HL-60/S4 treated with phorbol 12-myristate 13-acetate at 8.2 ng/mL for 4 days and 3 days (cell line): ENCODE data around the gene FSTL4.
"Not testable (repeated sequence)": the region's sequence is repeated elsewhere in the genome, so short reads cannot be mapped to it uniquely, and the experiment has no call there.

Experiments
- in situ Hi-C: fragments of 300-500 bp; cut with MboI; formaldehyde crosslinking; loops from 2 replicates; pipeline ENCODE4 v1.15.0; 2022; ENCODE audit warnings: low sequenced_read_pairs

FSTL4 gene

DNA sequence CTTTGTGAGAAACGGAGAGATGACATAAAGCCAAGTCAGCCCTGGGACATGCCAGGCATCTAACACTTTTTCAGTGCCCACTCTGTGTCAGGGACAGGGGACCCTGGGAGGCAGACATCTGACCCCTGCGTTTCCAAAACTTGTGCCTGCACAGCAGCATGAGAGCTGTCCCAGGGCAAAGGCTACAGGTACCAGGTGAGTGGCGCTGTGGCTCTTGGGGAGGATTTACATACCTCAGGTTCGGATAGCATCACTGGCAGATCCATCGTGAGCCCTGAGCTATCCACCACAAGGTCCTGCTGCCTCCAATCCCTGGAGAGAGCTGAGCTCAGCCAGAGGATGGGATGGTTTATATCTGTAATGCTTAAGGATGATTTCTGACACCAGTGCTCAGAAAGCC lies 52.4 kb downstream of the FSTL4 start:
- in situ Hi-C loops, result no loop called here

DNA sequence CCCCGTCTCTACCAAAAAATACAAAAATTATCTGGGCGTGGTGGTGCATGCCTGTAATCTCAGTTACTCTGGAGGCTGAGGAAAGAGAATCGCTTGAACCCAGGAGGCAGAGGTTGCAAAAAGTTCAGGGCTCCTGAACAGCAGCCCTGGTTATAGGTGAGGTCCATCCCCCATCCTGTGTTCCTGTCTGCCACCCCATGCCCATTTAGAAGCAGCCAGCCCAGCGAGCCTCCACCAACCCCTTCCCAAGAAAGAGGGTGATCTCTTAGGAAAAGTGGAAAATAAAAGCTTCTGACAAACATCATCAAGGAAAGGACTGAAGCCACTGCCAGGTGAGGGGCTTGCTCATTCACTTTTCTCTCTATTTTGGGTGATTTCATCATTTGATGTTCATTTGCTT lies 55.8 kb downstream of the FSTL4 start:
- in situ Hi-C loops, result no loop called here

DNA sequence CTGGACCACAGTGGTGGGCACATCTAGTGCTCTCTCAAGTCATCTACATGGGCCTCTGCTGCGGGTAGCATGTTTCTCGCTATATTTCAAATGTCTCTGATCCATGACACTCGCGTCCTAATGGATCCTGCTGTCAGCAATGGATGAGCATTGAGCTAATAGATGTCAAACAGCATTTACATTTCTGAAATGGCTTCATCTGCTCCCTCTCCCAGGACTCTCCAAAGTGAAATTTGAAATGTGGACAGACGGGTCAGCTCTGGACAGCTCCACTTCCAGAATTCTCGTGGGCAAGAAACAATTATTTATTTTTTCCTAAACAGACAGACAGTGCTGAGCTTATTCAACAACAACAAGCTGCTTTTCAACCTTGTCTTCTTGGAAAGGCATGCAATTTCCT lies 58.1 kb downstream of the FSTL4 start:
- in situ Hi-C loops, result no loop called here

DNA sequence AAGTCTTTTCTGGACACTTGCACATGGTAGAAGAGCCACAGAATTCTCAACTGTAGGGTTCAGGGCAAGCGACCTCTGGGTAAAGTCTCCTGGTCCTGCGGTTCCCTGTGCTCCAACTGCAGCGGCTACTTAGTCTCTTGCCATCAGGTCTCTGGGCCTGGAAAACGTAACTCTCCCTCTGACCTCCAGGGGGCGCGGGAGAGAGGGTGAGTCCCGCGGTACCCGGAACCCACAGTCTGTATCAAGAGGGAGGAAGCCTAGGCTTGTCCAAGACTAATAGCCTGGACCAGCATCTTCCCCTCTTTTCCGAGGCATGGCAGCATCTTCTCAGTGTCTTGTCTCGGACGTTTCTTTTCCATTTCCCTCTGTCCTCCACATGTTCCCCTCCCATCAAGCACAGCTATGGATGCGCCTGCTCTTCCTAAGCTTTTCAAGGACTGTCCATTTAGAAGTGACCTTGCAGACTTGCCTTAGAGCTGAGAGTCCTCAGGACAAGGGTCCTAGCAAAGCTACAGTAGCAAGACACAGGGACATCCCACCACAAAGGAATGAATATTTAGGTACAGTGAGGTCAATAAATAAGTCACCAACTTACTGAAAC lies 59.3 kb downstream of the FSTL4 start:
- in situ Hi-C loops, result no loop called here

DNA sequence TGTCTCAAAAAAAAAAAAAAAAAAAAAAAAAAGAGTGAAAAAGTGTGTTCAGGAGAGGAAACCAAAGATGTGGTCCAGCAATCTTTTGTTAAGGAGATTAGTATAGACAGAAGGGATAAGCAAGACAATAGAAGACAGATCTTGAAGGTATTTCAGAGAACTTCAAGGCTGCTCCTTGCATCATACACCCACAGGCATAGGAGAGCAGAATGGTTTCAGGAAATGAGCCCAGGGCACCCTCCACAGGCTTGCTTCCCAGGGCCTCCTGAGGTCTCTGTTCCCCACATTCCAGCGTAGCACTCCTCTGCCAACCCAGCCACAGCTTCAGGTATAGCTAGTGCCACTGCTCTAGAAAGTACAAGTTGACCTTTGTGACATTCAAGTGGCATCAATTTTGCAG lies 65.8 kb downstream of the FSTL4 start:
- in situ Hi-C loops, result no loop called here

DNA sequence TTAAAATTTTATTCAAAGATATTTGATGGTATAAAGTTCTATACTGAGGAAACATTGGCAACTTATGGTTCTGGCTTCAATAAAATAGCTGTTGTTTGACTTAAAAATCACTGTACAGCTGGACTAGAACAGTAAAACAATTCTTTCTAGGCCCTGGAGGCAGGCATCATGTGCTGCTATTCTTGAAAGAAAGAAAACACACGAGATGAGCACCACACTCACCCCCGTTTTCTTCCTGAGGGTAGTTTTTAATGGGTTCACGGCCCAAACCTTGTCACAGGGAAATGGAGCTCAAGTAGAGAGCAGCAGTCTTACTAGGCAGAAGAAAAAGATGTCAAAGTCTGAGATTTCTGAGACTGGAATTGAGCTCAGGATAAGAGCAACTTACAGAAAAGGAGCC lies 68.0 kb downstream of the FSTL4 start:
- in situ Hi-C loops, result no loop called here

DNA sequence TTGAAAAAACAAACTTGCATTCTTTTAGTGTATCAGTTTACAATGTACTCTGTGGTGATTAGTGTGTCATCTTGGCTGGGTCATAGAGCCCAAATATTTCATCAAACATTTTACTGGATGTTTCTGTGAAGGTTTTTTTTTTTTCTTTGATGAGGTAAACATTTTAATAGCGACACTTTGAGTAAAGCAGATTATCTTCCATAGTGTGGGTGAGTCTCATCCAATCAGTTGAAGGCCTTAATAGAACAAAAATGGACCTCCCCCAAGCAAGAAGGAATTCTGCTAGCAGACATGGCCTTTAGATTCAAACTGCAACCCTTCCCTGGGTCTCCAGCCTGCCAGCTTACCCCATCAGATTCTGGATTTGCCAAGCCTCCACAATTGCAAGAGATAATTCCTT lies 72.5 kb downstream of the FSTL4 start:
- in situ Hi-C loops, result no loop called here

DNA sequence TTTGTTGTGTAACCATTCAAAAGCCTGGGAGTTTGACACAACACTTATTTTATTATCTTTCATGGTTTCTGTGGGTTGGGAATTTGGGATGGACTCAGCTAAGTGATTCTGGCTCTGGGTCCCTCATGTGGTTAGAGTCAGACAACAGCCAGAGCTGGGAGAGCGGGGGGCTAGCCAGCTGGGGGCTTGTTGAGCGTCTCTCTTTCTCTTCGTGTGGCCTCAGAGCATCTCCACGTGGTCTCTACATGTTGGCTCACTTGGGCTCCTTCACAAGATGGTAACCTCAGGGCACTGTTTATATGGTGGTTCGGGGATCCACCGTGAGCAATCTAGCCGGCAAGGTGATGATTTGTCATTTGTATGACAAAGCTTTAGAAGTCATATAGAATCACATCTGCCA lies 73.6 kb downstream of the FSTL4 start:
- in situ Hi-C loops, result no loop called here

DNA sequence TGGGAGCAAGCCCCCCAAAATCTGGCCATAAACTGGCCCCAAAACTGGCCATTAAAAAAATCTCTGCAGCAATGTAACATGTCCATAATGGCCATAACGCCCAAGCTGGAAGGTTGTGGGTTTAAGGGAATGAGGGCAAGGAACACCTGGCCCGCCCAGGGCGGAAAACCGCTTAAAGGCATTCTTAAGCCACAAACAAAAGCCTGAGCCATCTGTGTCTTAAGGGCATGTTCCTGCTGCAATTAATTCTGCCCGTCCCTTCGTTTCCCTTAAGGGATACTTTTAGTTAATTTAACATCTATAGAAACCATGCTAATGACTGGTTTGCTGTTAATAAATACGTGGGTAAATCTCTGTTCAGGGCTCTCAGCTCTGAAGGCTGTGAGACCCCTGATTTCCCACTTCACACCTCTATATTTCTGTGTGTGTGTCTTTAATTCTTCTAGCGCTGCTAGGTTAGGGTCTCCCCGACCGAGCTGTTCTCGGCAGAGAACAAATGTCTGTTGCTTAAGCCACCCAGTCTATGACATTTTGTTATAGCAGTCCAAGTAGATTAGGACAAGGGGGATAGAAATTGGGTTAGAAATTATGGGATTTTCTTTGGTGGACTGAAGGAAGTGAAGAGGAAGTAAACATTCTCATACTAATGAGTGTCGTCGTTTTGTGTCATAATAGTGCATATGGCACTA lies 77.0 kb downstream of the FSTL4 start:
- in situ Hi-C loops, result not testable (repeated sequence)

DNA sequence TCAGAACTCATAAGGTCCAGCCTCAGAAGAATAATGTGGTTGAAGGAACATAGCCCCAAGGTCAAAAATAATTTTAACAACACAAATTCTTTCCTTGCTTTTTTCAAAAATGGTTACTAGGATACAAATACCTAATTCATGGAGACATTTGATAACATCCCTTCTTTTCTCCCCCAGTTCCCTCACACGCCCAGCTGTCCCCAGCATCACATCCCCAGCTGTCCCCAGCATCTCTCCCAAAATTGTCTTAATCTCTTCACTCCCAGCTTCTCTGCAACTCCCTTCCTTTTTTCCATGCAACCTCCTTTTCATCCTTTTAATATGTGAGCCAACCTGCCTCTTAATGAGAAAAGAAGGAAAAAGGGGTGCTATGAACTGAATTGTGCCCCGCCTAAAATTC lies 77.8 kb downstream of the FSTL4 start:
- in situ Hi-C loops, result no loop called here

DNA sequence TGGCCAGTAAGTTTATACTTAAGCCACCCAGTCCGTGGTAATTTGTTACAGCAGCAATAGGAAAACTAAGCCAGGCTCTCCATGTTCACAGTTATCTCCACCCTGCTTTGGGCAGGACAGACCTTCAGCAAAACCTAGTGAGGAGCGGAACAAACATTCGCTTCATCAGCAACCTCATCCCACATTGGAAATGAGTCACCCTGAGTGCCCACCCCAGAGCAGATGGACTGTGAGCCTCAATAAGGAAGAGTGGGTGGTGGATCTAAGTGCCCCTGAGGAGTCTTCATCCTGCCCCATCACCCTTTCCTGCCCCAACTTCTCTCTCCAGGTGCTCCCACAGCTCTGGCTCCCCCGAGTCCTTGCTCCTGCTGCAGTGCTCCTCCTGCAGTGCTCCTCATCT lies 78.8 kb downstream of the FSTL4 start:
- in situ Hi-C loops, result no loop called here

DNA sequence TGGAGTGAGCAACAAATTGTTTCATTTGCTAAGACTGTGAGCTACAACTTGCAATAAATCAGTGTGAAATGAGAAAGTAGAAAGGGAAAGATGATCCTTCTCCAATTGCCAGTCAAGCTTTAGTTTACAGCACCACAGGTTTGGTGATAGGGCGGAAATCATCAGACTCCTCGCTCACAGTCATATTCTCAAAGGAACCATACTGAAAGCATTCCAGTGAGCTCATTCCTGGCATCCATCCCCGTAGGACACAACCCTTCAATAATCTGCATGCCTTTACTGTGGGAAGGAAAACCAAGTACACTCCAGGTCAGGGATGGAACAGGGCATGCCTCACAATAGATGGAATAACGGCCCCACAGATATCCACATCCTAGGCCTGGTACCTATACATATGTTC lies 80.7 kb downstream of the FSTL4 start:
- in situ Hi-C loops, result no loop called here

DNA sequence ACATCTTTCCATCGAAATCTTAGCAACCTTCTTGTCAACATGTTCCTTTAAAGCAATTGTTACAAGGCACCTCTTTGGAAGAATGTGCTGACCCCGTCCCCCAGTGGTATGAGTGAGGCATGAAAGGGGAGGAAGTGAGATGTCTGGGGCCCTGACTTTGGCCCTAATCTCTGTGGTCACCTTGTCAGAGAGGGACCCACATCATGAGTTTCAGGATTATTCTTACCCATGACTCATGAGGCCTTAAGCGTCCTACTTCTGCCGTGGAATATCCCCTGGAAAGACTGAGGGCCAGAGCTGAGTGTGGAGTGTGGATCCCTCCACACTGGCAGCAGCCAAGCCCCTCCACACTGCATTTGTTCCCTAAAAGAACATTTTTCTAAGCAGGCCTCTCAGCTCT lies 81.2 kb downstream of the FSTL4 start:
- in situ Hi-C loops, result no loop called here

DNA sequence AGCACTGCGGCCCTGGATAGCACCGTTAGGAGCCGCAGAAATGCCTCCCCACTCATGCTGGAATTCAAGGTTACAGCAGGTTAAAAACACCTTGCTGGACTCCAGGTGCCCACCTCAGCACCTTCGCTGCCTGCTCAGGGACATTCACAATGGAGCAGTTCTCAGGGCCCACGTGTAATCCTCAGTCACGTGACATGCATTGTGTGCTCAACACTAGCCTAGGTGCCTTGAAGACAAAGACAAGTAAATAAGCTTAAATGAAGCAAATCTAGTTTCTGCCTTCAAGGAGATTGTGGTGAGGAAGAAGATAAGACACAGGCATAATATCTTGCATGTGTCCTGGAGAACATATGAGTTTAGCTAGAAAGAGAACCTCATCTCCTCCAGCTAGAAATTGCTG lies 82.1 kb downstream of the FSTL4 start:
- in situ Hi-C loops, result no loop called here

DNA sequence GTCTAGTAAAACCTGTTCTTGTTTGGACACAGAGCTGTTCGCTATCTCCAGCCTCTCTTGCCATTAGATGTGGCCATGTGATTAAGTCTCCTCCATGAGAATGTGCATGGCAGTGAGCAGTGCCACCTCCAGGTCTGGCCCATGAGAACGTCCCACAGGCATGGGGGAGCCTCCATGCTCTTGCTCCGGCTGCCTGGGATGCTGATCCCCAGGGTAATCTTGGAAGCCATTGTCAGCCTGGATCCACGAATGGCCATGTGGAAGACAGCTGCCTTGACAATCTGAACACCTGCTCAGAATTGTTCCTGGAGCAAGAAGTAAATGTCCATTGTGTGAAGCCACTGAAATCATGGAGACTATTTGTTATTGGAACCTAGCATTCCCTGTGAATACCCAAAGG lies 83.5 kb downstream of the FSTL4 start:
- in situ Hi-C loops, result no loop called here

DNA sequence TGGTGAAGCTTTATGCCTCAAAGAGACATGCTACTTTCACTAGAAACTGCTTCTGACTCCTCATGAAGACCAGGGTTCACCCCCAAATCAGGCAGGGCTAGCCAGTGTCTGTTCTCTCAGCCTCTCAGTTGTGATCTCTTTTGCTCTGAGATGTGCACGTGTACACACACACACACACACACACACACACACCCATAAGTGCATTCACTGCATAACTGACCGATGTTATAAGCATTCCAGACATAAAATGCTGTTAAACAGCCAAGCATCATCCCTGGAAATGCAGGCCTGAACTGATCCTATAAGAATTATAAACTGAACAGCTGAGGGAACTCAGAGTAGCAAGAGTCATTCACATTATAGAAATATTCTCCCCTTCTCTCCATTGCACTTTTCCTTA lies 85.0 kb downstream of the FSTL4 start:
- in situ Hi-C loops, result no loop called here

DNA sequence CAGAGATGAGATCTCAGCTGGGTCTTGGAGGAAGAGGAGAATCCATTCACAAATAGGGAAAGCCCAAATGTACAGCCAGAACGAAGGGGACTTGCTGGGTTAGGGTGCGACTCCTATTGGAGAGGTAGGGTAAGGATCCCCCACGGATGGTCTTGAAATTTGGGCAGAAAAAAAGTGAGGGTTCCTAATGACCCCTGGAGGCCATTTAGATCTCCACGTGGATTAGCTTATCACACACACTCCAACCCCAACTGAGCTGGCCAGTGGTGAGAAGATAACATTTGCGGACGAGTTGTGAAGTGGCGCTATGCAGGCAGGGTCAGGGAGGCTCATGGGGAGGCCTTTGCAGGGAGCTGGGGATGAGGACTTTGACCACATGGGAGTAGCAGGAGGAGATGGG lies 86.0 kb downstream of the FSTL4 start:
- in situ Hi-C loops, result no loop called here

DNA sequence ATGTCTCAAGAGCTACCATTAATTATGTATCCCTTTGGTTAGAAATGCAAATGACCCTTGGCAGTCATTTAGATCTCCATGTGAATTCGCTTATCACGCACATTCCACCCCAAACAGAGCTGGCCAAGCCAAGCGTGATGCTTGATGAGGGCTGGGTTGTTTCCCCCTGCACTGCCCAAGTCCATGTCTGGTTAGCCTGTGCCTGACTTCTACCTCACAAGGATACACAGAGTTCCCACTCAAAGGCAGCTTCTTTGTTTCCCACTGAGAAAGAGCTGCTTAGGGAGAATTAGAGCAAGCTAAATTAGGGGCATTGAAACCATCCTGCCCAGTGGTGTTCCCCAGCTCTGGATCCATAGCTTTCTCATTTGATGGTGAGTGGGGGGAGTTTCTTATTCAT lies 87.2 kb downstream of the FSTL4 start:
- in situ Hi-C loops, result no loop called here

DNA sequence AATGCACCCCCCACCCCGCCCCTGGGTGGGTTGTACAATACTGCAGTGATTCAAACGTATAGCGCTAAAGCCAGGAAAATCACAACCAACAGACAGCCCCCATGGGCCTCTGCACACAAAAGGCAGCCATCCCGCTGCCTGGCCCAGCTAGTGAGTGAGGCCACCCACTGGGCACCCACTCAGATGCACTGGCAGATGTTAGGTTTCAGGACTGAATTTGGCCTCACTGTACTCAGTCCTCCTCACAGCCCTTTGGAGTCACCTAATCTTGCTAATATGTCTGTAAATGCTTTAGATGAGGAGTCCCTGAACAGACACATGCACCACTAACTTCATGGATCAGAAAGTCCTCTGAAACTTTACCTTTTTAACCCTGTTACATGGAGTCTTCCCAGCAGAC lies 87.7 kb downstream of the FSTL4 start:
- in situ Hi-C loops, result no loop called here

DNA sequence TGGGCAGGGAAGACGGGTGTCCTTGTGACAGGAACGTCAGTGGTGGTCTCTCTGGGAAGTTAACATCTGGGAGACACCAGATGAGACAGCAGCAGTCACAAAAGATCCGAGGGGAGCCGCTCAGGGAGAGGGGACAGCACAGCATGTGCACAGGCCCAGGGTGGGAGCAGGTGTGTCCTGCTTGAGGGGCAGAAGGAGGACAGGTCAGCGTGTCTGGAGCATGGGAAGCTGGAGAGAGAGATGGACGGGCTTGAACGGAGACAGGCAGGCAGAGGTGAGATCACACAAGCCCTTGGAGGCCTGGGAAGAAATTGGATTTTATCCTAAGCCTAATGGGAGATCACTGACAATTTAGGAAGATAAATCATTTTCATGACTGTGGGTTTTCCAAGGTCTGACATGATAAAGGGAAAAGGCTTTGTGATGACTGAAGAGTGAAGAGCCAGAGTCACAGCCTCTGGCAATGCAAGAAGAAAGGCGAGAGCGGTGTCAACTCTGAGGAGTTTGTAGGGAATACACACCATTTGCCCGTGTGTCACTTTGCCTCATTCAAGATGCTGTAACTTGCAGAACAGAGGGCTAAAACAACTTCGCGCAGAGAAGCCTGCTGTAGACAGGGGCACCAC lies 88.3 kb downstream of the FSTL4 start:
- in situ Hi-C loops, result no loop called here

DNA sequence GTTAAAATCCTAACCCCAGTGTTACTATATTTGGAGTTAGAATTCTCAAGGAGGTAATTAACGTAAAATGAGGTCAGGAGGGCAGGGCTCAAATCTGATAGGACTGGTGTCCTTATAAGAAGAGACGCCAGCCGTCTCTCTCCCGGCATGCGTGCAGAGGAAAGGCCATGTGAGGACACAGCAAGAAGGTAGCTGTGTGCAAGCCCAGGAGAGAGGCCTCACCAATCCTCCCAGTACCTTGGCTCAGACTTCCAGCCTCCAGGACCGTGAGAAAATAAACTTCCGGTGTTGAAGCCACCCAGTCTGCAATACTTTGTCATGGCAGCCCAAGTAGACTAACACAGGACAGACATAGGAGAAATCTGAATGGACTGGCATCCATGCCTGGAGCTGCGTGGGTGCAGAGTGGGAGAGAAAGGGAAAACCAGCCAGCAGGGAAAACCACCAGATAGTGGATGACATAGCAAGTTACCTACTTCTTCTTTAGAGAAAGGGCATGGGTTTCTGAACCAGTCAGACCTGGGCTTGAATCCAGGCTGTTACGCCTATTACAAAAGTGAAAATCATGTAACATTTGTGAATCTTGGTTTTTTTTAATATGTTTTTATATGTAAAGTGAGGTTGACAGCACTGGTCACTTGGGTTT lies 89.2 kb downstream of the FSTL4 start:
- in situ Hi-C loops, result no loop called here

DNA sequence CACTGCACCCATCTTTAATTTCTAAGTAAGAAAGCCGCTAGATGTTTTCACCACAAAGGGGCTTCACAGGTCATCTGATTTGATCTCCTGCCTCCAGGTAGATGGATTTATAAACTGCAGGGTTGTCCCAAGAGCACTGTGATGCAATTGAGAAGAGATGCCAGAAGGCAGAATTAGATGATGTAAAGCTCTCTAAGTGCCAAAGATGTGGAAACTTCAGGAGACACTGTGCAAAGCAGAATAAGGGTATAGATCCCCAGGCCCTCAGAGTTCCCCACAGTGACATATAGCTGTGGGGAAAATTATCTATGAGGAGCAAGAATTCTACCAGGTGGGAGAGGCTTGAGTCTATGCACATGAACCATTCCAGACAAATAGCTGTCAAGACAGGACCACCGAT lies 90.5 kb downstream of the FSTL4 start:
- in situ Hi-C loops, result no loop called here
